SK-N-SH treated with all-trans-retinoic acid at 6 μM for 48 hours (cell line): ENCODE results near the gene UBE2E1.
A peak's percentile ranks its signal among the peaks of the same experiment; 100 is the strongest.

Source experiments
- ATAC-seq: fragments of 200-7000 bp; cut with Tn5 transposase; 3 replicates; pipeline ENCODE4 v1.9.1; 2020; ENCODE audit warnings: mild to moderate bottlenecking, moderate library complexity
- BACH2 ChIP-seq: fragments of 250-450 bp; sonication (Bioruptor Pico); IDR thresholded peaks from 2 replicates; pipeline ENCODE4 v1.9.0; 2021; ENCODE audit warnings: mild to moderate bottlenecking, borderline replicate concordance
- CSDC2 ChIP-seq: fragments of 250-450 bp; sonication (Bioruptor Pico); IDR thresholded peaks from 2 replicates; pipeline ENCODE4 v1.5.0; 2020; ENCODE audit warnings: mild to moderate bottlenecking, moderate library complexity
- ESRRG ChIP-seq: fragments of 250-450 bp; sonication (Bioruptor Pico); IDR thresholded peaks from 2 replicates; pipeline ENCODE4 v1.6.1; 2021; ENCODE audit warnings: mild to moderate bottlenecking
- GLIS3 ChIP-seq: fragments of 250-450 bp; sonication (Bioruptor Pico); IDR thresholded peaks from 2 replicates; pipeline ENCODE4 v1.5.0; 2020; ENCODE audit warnings: mild to moderate bottlenecking, moderate library complexity
- ISL1 ChIP-seq: fragments of 250-450 bp; sonication (Bioruptor Pico); IDR thresholded peaks from 2 replicates; pipeline ENCODE4 v2.1.2; 2022; ENCODE audit warnings: mild to moderate bottlenecking, moderate library complexity
- OSR1 ChIP-seq: fragments of 250-450 bp; sonication (Bioruptor Pico); IDR thresholded peaks from 2 replicates; pipeline ENCODE4 v1.8.0; 2022; ENCODE audit warnings: moderate library complexity, mild to moderate bottlenecking, inconsistent platforms
- PPARA ChIP-seq: fragments of 250-450 bp; sonication (Bioruptor Pico); IDR thresholded peaks from 2 replicates; pipeline ENCODE4 v1.5.0; 2020; ENCODE audit warnings: mild to moderate bottlenecking, borderline replicate concordance
- RARB ChIP-seq: fragments of 250-450 bp; sonication (Bioruptor Pico); IDR thresholded peaks from 2 replicates; pipeline ENCODE4 v1.8.0; 2021; ENCODE audit warnings: mild to moderate bottlenecking, moderate library complexity
- SNAI2 ChIP-seq: fragments of 250-450 bp; sonication (Bioruptor Pico); IDR thresholded peaks from 2 replicates; pipeline ENCODE4 v1.5.0; 2020; ENCODE audit warnings: mild to moderate bottlenecking, moderate library complexity
- TCF4 ChIP-seq: fragments of 250-450 bp; sonication (Bioruptor Pico); IDR thresholded peaks from 2 replicates; pipeline ENCODE4 v1.8.0; 2021; ENCODE audit warnings: mild to moderate bottlenecking, moderate library complexity, borderline replicate concordance
- TOX ChIP-seq: fragments of 250-450 bp; sonication (Bioruptor Pico); IDR thresholded peaks from 2 replicates; pipeline ENCODE4 v1.8.0; 2021; ENCODE audit warnings: mild to moderate bottlenecking, moderate library complexity, borderline replicate concordance
- ZC3H10 ChIP-seq: fragments of 250-450 bp; sonication (Bioruptor Pico); IDR thresholded peaks from 2 replicates; pipeline ENCODE4 v1.5.1; 2021; ENCODE audit warnings: mild to moderate bottlenecking, moderate library complexity
- ZFP3 ChIP-seq: fragments of 250-450 bp; sonication (Bioruptor Pico); IDR thresholded peaks from 2 replicates; pipeline ENCODE4 v1.5.0; 2020; ENCODE audit warnings: mild to moderate bottlenecking, moderate library complexity
- ZFP30 ChIP-seq: fragments of 450-650 bp; formaldehyde crosslinking; IDR thresholded peaks from 2 replicates; pipeline ENCODE4 v1.5.0; 2022; ENCODE audit warnings: mild to moderate bottlenecking, moderate library complexity
- ZNF565 ChIP-seq: fragments of 450-650 bp; formaldehyde crosslinking; conservative IDR thresholded peaks from 2 replicates; pipeline ENCODE4 v1.5.0; 2020; ENCODE audit warnings: low read depth, mild to moderate bottlenecking, moderate library complexity
- ZNF70 ChIP-seq: fragments of 450-650 bp; formaldehyde crosslinking; IDR thresholded peaks from 2 replicates; pipeline ENCODE4 v1.5.0; 2020; ENCODE audit warnings: mild to moderate bottlenecking, moderate library complexity
- ZNF8 ChIP-seq: fragments of 450-650 bp; formaldehyde crosslinking; IDR thresholded peaks from 2 replicates; pipeline ENCODE4 v1.5.0; 2020; ENCODE audit warnings: mild to moderate bottlenecking, moderate library complexity
- TF ChIP-seq, protein P1 (sequence below): fragments of 250-450 bp; sonication (Bioruptor Pico); IDR thresholded peaks from 2 replicates; pipeline ENCODE4 v1.8.0; 2021; ENCODE audit warnings: low read depth, mild to moderate bottlenecking, moderate library complexity, borderline replicate concordance
- TF ChIP-seq, protein P2 (sequence below): fragments of 250-450 bp; sonication (Bioruptor Pico); IDR thresholded peaks from 2 replicates; pipeline ENCODE4 v1.5.1; 2020; ENCODE audit warnings: low read depth, mild to moderate bottlenecking, moderate library complexity
- TF ChIP-seq, protein P3 (sequence below): fragments of 250-450 bp; sonication (Bioruptor Pico); IDR thresholded peaks from 2 replicates; pipeline ENCODE4 v1.8.0; 2020; ENCODE audit warnings: mild to moderate bottlenecking, moderate library complexity, borderline replicate concordance
- TF ChIP-seq, protein P4 (sequence below): fragments of 250-450 bp; sonication (Bioruptor Pico); IDR thresholded peaks from 2 replicates; pipeline ENCODE4 v1.5.0; 2020; ENCODE audit warnings: mild to moderate bottlenecking, moderate library complexity

Gene UBE2E1

DNA sequence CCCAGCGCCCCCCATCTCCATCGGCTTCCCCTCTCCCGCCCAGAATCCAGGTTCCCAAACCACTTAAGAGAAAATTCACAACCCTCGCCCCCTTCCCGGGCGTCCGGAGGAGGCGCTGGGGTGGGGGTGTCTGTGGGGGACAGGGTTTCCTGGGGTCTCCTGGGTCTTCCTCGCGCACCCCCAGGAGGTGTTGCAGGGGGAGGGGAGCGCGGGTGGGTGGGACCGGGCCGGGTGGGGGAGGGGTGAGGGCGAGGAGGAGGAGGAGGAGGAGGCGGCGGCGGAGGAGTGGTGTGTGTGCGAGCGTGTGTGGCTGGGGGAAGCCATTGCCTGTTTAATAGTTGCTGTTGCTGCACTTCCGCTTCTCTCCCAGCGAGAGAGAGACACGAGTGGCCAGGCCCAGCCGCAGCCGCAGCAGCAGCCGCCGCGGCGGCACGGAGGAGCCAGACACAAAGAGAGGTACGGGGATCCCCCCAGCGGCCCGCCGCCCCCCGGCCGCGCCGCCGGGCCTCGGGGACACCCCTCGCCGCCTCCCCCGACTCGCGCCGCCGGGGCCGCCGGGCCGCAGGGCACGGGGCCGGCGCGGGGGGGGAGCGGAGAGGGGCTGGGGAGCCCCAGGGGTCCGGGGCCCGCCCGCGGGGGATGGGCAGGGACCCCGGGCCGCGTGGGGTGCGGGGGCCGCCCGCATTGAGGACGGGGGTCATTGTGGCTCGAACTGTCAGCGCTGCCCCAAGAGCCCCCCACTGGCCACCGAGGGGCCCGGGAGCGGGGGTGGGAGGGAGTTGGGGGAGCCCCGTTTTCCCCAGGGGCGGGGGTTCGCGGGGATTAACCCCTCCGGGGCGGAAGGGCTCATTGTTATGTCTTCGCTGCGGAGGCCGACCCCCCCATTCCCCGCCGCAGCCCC is at the start of gene UBE2E1:
UBE2E1 (plus strand) TSS at position 323 of the 901 bp plus-strand sequence. CDS start 1,315 bp downstream, outside the sequence.
- no peak for TF ChIP-seq ZNF70 (CRISPR knock-in tag)
- no peak for TF ChIP-seq GLIS3
- no peak for TF ChIP-seq ISL1 (CRISPR knock-in tag)
- TF ChIP-seq PPARA (CRISPR knock-in tag), result no peak
- TF ChIP-seq, protein P1, sequence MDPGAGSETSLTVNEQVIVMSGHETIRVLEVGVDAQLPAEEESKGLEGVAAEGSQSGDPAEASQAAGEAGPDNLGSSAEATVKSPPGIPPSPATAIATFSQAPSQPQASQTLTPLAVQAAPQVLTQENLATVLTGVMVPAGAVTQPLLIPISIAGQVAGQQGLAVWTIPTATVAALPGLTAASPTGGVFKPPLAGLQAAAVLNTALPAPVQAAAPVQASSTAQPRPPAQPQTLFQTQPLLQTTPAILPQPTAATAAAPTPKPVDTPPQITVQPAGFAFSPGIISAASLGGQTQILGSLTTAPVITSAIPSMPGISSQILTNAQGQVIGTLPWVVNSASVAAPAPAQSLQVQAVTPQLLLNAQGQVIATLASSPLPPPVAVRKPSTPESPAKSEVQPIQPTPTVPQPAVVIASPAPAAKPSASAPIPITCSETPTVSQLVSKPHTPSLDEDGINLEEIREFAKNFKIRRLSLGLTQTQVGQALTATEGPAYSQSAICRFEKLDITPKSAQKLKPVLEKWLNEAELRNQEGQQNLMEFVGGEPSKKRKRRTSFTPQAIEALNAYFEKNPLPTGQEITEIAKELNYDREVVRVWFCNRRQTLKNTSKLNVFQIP, result no peak
- no peak for TF ChIP-seq BACH2 (CRISPR knock-in tag)
- TF ChIP-seq RARB, result no peak
- TF ChIP-seq, protein P2, sequence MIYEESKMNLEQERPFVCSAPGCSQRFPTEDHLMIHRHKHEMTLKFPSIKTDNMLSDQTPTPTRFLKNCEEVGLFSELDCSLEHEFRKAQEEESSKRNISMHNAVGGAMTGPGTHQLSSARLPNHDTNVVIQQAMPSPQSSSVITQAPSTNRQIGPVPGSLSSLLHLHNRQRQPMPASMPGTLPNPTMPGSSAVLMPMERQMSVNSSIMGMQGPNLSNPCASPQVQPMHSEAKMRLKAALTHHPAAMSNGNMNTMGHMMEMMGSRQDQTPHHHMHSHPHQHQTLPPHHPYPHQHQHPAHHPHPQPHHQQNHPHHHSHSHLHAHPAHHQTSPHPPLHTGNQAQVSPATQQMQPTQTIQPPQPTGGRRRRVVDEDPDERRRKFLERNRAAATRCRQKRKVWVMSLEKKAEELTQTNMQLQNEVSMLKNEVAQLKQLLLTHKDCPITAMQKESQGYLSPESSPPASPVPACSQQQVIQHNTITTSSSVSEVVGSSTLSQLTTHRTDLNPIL (CRISPR knock-in tag), result no peak
- TF ChIP-seq SNAI2 (CRISPR knock-in tag), result no peak
- TF ChIP-seq ZFP30 (CRISPR knock-in tag), result no peak
- no peak for TF ChIP-seq ZC3H10 (CRISPR knock-in tag)
- TF ChIP-seq ESRRG (CRISPR knock-in tag), result no peak
- TF ChIP-seq TOX, result no peak
- no peak for TF ChIP-seq CSDC2 (CRISPR knock-in tag)
- TF ChIP-seq, all 23 proteins: peak for 0
- ATAC-seq, result peak; percentile 73

DNA sequence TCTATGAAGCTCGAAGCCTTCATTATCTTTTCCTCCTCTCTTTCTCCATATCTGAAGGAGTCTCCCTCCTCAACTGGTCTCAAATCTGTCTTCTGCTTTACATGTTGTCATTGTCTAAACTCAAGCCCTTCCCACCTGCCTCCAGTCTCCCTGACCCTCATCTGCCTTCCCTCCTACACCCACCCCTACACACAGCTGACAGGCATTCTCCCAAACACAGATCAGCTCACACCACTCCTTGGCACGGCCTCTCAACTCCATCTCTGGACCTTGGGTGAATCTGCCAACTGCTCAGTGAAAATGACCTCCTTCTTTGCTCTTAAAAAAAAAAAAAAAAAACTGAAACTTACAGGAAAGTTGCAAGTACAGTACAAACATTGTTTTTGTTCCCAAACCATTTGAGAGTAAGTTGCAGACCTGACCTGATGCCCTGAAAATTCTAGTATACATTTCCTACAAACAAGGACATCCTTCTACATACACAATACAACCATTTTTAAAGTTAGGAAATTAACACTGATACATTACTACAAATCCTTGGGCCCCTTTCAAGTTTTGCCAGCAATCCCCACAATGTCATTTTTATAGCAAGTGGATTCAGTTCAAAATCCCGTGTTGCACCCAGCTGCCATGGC is 49.4 kb upstream of the UBE2E1 start:
- no peak for ATAC-seq

More for the DNA sequence above, 49.4 kb upstream of the UBE2E1 start:
- TF ChIP-seq, protein P1, result no peak
- TF ChIP-seq ZFP3 (no peak), PPARA (CRISPR knock-in tag) (no peak), TCF4 (CRISPR knock-in tag) (no peak), SNAI2 (CRISPR knock-in tag) (no peak), ZNF8 (CRISPR knock-in tag) (no peak), ESRRG (CRISPR knock-in tag) (no peak), RARB (no peak), OSR1 (no peak), CSDC2 (CRISPR knock-in tag) (no peak), ZNF565 (CRISPR knock-in tag) (no peak), GLIS3 (no peak)
- TF ChIP-seq, protein P3, sequence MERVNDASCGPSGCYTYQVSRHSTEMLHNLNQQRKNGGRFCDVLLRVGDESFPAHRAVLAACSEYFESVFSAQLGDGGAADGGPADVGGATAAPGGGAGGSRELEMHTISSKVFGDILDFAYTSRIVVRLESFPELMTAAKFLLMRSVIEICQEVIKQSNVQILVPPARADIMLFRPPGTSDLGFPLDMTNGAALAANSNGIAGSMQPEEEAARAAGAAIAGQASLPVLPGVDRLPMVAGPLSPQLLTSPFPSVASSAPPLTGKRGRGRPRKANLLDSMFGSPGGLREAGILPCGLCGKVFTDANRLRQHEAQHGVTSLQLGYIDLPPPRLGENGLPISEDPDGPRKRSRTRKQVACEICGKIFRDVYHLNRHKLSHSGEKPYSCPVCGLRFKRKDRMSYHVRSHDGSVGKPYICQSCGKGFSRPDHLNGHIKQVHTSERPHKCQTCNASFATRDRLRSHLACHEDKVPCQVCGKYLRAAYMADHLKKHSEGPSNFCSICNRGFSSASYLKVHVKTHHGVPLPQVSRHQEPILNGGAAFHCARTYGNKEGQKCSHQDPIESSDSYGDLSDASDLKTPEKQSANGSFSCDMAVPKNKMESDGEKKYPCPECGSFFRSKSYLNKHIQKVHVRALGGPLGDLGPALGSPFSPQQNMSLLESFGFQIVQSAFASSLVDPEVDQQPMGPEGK, result no peak
- TF ChIP-seq, protein P4, sequence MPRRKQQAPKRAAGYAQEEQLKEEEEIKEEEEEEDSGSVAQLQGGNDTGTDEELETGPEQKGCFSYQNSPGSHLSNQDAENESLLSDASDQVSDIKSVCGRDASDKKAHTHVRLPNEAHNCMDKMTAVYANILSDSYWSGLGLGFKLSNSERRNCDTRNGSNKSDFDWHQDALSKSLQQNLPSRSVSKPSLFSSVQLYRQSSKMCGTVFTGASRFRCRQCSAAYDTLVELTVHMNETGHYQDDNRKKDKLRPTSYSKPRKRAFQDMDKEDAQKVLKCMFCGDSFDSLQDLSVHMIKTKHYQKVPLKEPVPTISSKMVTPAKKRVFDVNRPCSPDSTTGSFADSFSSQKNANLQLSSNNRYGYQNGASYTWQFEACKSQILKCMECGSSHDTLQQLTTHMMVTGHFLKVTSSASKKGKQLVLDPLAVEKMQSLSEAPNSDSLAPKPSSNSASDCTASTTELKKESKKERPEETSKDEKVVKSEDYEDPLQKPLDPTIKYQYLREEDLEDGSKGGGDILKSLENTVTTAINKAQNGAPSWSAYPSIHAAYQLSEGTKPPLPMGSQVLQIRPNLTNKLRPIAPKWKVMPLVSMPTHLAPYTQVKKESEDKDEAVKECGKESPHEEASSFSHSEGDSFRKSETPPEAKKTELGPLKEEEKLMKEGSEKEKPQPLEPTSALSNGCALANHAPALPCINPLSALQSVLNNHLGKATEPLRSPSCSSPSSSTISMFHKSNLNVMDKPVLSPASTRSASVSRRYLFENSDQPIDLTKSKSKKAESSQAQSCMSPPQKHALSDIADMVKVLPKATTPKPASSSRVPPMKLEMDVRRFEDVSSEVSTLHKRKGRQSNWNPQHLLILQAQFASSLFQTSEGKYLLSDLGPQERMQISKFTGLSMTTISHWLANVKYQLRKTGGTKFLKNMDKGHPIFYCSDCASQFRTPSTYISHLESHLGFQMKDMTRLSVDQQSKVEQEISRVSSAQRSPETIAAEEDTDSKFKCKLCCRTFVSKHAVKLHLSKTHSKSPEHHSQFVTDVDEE (CRISPR knock-in tag), result no peak
- TF ChIP-seq, all 23 proteins: peak for 0
